ENCODE results near the gene PRSS56.

PRSS56 gene

DNA sequence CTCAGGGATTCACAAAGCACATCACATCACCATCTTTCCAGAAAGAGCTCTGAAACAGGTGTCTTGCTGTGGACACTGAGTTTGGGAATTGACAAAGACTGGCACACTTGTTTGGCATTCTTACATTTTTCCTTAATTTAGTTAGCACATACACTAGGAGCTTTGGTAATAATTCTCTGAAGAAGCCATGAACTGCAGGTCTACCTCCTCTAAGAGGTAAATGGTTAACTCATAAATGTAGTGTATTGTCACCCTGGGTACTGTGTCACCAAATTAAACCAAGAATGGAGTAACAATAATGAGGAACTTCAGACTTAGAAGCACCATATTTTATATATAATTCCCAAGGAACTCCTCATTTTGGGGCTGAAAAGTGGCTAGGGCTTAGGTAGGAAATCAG, 52.9 kb downstream of the PRSS56 start:
- no peak for DNase-seq (ENCODE audit: low read depth in 2 of 2)

GRCh38 chr2:232573771-232574435, 53.7 kb downstream of the PRSS56 start:
- DNase-seq (ENCODE audit: low read depth in 2 of 2): no peak

- DNase-seq (ENCODE audit: low read depth in 2 of 2): no peak
Observed at GRCh38 chr2:232574674-232575403, 54.7 kb downstream of the PRSS56 start.

Measured in stimulated activated CD8-positive, alpha-beta memory T cell treated with anti-CD3 and anti-CD28 coated beads, Interleukin-15, amount 100 ng/mL, for 4 hours (primary cell).